ENCODE results near the gene OR1Q1.

DNA sequence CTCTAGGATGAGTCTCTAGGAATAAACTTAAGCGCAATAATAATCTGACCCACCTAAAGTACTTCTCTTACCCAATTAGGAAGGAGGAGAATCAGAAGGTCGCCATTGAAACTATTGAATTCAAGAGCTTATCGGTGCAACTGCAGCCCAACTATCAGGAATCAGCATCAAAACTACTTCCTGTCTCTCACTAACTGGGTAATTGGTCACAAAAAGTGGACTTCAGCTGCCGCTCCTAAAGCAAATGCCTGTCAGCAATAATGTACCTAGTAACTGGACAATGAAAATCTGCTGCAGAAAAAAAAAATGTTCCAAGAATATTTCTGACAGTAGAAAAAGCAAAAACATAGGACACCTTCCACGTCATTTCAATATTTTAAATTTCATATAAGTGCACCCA, 34.7 kb upstream of the OR1Q1 start:
- TF ChIP-seq, protein P1, sequence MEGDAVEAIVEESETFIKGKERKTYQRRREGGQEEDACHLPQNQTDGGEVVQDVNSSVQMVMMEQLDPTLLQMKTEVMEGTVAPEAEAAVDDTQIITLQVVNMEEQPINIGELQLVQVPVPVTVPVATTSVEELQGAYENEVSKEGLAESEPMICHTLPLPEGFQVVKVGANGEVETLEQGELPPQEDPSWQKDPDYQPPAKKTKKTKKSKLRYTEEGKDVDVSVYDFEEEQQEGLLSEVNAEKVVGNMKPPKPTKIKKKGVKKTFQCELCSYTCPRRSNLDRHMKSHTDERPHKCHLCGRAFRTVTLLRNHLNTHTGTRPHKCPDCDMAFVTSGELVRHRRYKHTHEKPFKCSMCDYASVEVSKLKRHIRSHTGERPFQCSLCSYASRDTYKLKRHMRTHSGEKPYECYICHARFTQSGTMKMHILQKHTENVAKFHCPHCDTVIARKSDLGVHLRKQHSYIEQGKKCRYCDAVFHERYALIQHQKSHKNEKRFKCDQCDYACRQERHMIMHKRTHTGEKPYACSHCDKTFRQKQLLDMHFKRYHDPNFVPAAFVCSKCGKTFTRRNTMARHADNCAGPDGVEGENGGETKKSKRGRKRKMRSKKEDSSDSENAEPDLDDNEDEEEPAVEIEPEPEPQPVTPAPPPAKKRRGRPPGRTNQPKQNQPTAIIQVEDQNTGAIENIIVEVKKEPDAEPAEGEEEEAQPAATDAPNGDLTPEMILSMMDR (IDR thresholded peaks at IDR 0.05; ENCODE audit: poor library complexity, severe bottlenecking) = no peak
- TF ChIP-seq, protein P2, sequence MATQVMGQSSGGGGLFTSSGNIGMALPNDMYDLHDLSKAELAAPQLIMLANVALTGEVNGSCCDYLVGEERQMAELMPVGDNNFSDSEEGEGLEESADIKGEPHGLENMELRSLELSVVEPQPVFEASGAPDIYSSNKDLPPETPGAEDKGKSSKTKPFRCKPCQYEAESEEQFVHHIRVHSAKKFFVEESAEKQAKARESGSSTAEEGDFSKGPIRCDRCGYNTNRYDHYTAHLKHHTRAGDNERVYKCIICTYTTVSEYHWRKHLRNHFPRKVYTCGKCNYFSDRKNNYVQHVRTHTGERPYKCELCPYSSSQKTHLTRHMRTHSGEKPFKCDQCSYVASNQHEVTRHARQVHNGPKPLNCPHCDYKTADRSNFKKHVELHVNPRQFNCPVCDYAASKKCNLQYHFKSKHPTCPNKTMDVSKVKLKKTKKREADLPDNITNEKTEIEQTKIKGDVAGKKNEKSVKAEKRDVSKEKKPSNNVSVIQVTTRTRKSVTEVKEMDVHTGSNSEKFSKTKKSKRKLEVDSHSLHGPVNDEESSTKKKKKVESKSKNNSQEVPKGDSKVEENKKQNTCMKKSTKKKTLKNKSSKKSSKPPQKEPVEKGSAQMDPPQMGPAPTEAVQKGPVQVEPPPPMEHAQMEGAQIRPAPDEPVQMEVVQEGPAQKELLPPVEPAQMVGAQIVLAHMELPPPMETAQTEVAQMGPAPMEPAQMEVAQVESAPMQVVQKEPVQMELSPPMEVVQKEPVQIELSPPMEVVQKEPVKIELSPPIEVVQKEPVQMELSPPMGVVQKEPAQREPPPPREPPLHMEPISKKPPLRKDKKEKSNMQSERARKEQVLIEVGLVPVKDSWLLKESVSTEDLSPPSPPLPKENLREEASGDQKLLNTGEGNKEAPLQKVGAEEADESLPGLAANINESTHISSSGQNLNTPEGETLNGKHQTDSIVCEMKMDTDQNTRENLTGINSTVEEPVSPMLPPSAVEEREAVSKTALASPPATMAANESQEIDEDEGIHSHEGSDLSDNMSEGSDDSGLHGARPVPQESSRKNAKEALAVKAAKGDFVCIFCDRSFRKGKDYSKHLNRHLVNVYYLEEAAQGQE (IDR thresholded peaks at IDR 0.05; ENCODE audit: borderline replicate concordance) = no peak
- no peak for TF ChIP-seq EZH2 (IDR thresholded peaks at IDR 0.05; ENCODE audit: borderline replicate concordance, insufficient read depth, low read length, poor library complexity, severe bottlenecking)
- no peak for TF ChIP-seq EP300 (conservative IDR thresholded peaks at IDR 0.05; ENCODE audit: poor library complexity, severe bottlenecking)
- TF ChIP-seq POLR2AphosphoS5 (IDR thresholded peaks at IDR 0.05) = no peak
- TF ChIP-seq SMC3 (conservative IDR thresholded peaks at IDR 0.05; ENCODE audit: poor library complexity) = no peak
- no peak for TF ChIP-seq RAD21 (conservative IDR thresholded peaks at IDR 0.05)

Measured in neural cell (in vitro differentiated cells).